GM06990 (cell line): ENCODE data around the gene RNF39.

ENCODE experiments used
- DNase-seq: peaks from one replicate; pipeline ENCODE4 v3.0.0-alpha.2; 2011; ENCODE audit not compliant: insufficient read length; ENCODE audit errors: extremely low read depth
- H3K27me3 ChIP-seq: replicated peaks from 2 replicates; pipeline ENCODE4 v1.6.0; 2011; ENCODE audit warnings: low read length; ENCODE audit not compliant: control insufficient read depth, insufficient read depth
- H3K36me3 ChIP-seq: 2 replicates; pipeline ENCODE4 v1.5.1; 2011; ENCODE audit warnings: low read length; ENCODE audit not compliant: control insufficient read depth, insufficient read depth
- H3K4me3 ChIP-seq: replicated peaks from 2 replicates; pipeline ENCODE4 v1.5.1; 2011; ENCODE audit warnings: low read depth, mild to moderate bottlenecking, control low read depth, low read length
- CTCF ChIP-seq: IDR thresholded peaks from 2 replicates; pipeline ENCODE4 v1.5.1; 2011; ENCODE audit warnings: low read length, control low read depth, mild to moderate bottlenecking, inconsistent platforms; ENCODE audit not compliant: insufficient read depth, poor library complexity, severe bottlenecking

The RNF39 gene

GRCh38 chr6:30113841-30114240 lies 38.3 kb upstream of the RNF39 start:
- H3K27me3 ChIP-seq: no peaks in the 10 kb centered on the region
- no peaks in the 10 kb centered on the region for H3K36me3 ChIP-seq
- no peak overlapping the region for H3K4me3 ChIP-seq
- no peak for TF ChIP-seq CTCF
- DNase-seq: no peak

GRCh38 chr6:30113003-30113759 lies 37.6 kb upstream of the RNF39 start, which contains the start of gene TRIM31:
Gene TRIM31 (minus strand): TSS chr6:30113090. CDS start chr6:30112805, 285 bp downstream.
- DNase-seq: no peak
- no peak for TF ChIP-seq CTCF
- Histone ChIP-seq H3K27me3 (no peaks in the 10 kb centered on the region), H3K36me3 (no peaks in the 10 kb centered on the region), H3K4me3 (no peak within 1 kb of the TSS)

GRCh38 chr6:30112402-30112994 lies 36.9 kb upstream of the RNF39 start:
- Histone ChIP-seq H3K27me3 (no peaks in the 10 kb centered on the region), H3K36me3 (no peaks in the 10 kb centered on the region), H3K4me3 (no peak overlapping the region)
- DNase-seq: no peak
- TF ChIP-seq CTCF: no peak

GRCh38 chr6:30111266-30111856 lies 35.8 kb upstream of the RNF39 start:
- no peak for DNase-seq
- Histone ChIP-seq H3K4me3 (no peak overlapping the region), H3K36me3 (no peaks in the 10 kb centered on the region), H3K27me3 (no peaks in the 10 kb centered on the region)
- no peak for TF ChIP-seq CTCF

- DNase-seq: no peak
- no peaks in the 10 kb centered on the region for H3K36me3 ChIP-seq
- H3K4me3 ChIP-seq: no peak overlapping the region
- H3K27me3 ChIP-seq: peaks cover 6% of the 10 kb centered on the region; the same call in 1 of the 2 replicates
- peak; percentile 8 for TF ChIP-seq CTCF
Measured at GRCh38 chr6:30104661-30105060, 29.1 kb upstream of the RNF39 start.
